Activated gamma-delta T cell treated with Interleukin-2 at 50 U/mL for 16 hours (primary cell): Measurements from ENCODE around the gene TMEM207.

Experiments used
- DNase-seq: peaks from one replicate; pipeline ENCODE4 v3.0.0-alpha.2; 2020

Gene TMEM207

GRCh38 chr3:190382082-190382481, 67.6 kb downstream of the TMEM207 start:
- no peak for DNase-seq

GRCh38 chr3:190381441-190381840, 68.3 kb downstream of the TMEM207 start:
- no peak for DNase-seq

- no peak for DNase-seq
Measured at GRCh38 chr3:190380184-190380583, 69.5 kb downstream of the TMEM207 start.
